ENCODE measurements around the gene ABHD16B. TPM values are rescaled to one million over a fixed set of nuclear protein-coding genes. Genes with fewer than 3 reads are reported as not detected.

ABHD16B gene
- total and polyA plus RNA-seq, 2 of the 13 experiments (the other 11 are each of a cell fraction or from before 2014, with no cell fraction given): not detected

DNA sequence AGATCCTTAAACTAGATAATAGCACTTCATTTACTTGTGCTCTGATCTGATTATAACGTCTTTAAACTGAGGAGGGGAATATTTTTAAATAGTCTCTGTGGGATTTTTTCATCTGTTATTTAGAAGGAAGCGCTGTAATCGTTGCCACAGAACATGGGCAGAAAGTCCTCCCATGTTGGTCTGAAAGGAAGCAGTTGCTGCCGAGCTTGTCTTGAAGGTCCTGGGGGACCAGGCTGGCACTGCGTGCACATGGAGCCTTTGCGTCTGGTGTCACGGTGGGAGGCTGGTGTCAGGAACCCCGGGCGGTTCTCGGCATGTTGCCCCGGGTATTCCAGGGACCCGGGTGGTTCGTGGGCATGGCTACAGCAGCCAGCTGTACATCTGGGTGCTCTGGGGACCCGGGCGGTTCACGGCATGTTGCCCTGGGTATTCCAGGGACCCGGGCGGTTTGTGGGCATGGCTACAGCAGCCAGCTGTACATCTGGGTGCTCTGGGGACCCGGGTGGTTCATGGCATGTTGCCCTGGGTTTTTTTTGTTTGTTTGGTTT is 15.3 kb downstream of the ABHD16B start:
- ChIA-PET POLR2A (interaction anchor here (1.4 to 1.5 kb wide), 2 partner anchors 11 to 20 kb away, joined by 5 to 7 read pairs; partner anchors contain the start of gene TPD52L2), CTCF (ENCODE audit: low intra/inter-chr PET ratio, low total read pairs) (no interaction called here)
- intact Hi-C loops (cut with micrococcal nuclease; ENCODE audit: unreplicated experiment) (no loop called here), in situ Hi-C loops (cut with HindIII; ENCODE audit: extremely low pct_ligation_motif_present, low pct_unique_long_range_greater_than_20kb) (no loop called here)
- TF ChIP-seq AGO2 (optimal IDR thresholded peaks at IDR 0.05; ENCODE audit: low read depth, low read length) (peak; percentile 61), ZNF878 (CRISPR knock-in tag; IDR thresholded peaks at IDR 0.05) (no peak), RBFOX2 (IDR thresholded peaks at IDR 0.05; ENCODE audit: low read depth, low read length) (peak; percentile 71)
- TF ChIP-seq, protein P1, sequence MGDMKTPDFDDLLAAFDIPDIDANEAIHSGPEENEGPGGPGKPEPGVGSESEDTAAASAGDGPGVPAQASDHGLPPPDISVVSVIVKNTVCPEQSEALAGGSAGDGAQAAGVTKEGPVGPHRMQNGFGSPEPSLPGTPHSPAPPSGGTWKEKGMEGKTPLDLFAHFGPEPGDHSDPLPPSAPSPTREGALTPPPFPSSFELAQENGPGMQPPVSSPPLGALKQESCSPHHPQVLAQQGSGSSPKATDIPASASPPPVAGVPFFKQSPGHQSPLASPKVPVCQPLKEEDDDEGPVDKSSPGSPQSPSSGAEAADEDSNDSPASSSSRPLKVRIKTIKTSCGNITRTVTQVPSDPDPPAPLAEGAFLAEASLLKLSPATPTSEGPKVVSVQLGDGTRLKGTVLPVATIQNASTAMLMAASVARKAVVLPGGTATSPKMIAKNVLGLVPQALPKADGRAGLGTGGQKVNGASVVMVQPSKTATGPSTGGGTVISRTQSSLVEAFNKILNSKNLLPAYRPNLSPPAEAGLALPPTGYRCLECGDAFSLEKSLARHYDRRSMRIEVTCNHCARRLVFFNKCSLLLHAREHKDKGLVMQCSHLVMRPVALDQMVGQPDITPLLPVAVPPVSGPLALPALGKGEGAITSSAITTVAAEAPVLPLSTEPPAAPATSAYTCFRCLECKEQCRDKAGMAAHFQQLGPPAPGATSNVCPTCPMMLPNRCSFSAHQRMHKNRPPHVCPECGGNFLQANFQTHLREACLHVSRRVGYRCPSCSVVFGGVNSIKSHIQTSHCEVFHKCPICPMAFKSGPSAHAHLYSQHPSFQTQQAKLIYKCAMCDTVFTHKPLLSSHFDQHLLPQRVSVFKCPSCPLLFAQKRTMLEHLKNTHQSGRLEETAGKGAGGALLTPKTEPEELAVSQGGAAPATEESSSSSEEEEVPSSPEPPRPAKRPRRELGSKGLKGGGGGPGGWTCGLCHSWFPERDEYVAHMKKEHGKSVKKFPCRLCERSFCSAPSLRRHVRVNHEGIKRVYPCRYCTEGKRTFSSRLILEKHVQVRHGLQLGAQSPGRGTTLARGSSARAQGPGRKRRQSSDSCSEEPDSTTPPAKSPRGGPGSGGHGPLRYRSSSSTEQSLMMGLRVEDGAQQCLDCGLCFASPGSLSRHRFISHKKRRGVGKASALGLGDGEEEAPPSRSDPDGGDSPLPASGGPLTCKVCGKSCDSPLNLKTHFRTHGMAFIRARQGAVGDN (CRISPR knock-in tag; IDR thresholded peaks at IDR 0.05): 0 out of 2 replicates have a peak, but pooled peaks have one; percentile 5
- TF ChIP-seq, protein P2, sequence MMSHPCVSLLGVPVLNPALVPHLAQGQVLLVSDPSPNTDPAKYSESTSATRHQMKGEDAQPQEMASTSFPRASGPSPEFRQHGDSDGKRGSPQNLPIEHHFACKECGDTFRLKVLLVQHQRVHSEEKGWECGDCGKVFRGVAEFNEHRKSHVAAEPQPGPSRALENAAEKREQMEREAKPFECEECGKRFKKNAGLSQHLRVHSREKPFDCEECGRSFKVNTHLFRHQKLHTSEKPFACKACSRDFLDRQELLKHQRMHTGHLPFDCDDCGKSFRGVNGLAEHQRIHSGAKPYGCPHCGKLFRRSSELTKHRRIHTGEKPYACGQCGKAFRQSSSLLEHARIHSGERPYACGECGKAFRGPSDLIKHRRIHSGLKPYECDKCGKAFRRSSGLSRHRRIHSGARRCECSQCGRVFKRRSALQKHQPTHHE (CRISPR knock-in tag; IDR thresholded peaks at IDR 0.05; ENCODE audit: borderline replicate concordance): no peak
- Histone ChIP-seq H3K4me2 (ENCODE audit: low read depth, low read length) (no peak overlapping the region), H3K4me3 (replicated peaks in 1 of 3; ENCODE audit: insufficient read depth in 1 of 3, low read depth in 2 of 3, low read length in 3 of 3) (no peak overlapping the region), H3K27ac (ENCODE audit: extremely low read length, insufficient read depth, low read length) (no peak overlapping the region), H3K79me2 (ENCODE audit: insufficient read depth, low read length) (peaks cover 42% of the 10 kb centered on the region), H3K4me1 (ENCODE audit: insufficient read depth, low read length) (no peaks in the 10 kb centered on the region), H3K9ac (ENCODE audit: insufficient read depth, low read depth, low read length) (no peak overlapping the region), H3K27me3 (ENCODE audit: control insufficient read depth in 1 of 2, insufficient read depth in 2 of 2, low read length in 2 of 2) (no peaks in the 10 kb centered on the region), H3K9me3 (ENCODE audit: low read length) (no peaks in the 10 kb centered on the region), H2AFZ (ENCODE audit: low read length) (no peak overlapping the region), H3K36me3 (replicated peaks in 1 of 2; ENCODE audit: control insufficient read depth in 1 of 2, insufficient read depth in 2 of 2, low read length in 2 of 2) (peaks cover 59 to 71% of the 10 kb centered on the region in 2 experiments), H4K20me1 (ENCODE audit: insufficient read depth, low read length) (peaks cover 28% of the 10 kb centered on the region; the same call in 1 of the 2 replicates)
- ATAC-seq (no peak), FAIRE-seq (no peak), DNase-seq (ENCODE audit: low spot score) (no peak)
- BruUV-seq (replicated peaks): no TSS peak
- WGBS (ENCODE audit: low lambda C conversion rate): 94% methylated on average over 15 of the region's 19 CpGs

All from HepG2 (cell line).